Stimulated activated CD4-positive, alpha-beta T cell treated with anti-CD3 and anti-CD28 coated beads, Interleukin-15, amount 100 ng/mL, for 24 hours (primary cell): ENCODE data around the gene WDR38.
A peak's percentile ranks its signal among the peaks of the same experiment; 100 is the strongest.

Experiments used
- DNase-seq: peaks from one replicate; pipeline ENCODE4 v3.0.0-alpha.2; 2020

WDR38 gene

GRCh38 chr9:124852829-124853531 is at the start of gene WDR38:
WDR38 (plus strand) TSS chr9:124853460; CDS start chr9:124853532, 72 bp downstream.
- peak; percentile 81 for DNase-seq

DNA sequence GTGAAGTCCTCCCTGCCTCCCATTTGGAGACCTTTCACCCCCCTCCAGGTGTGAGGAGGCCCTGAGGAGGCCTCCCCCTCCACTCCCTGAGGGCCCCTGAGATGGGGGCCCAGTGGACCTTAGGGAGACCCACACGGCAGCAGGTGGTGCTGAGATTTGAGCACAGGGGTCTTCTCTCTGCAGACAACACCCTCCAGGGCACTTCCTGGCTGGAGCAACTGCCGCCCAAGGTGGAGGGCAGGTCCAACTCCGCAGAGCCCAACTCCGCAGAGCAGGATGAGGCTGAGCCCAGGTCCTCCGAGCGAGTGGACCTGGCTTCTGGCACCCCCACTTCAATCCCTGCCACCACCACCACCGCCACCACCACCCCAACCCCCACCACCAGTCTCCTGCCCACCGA is 49.3 kb upstream of the WDR38 start:
- no peak for DNase-seq

GRCh38 chr9:124805186-124805585 is 48.1 kb upstream of the WDR38 start:
- no peak for DNase-seq

DNA sequence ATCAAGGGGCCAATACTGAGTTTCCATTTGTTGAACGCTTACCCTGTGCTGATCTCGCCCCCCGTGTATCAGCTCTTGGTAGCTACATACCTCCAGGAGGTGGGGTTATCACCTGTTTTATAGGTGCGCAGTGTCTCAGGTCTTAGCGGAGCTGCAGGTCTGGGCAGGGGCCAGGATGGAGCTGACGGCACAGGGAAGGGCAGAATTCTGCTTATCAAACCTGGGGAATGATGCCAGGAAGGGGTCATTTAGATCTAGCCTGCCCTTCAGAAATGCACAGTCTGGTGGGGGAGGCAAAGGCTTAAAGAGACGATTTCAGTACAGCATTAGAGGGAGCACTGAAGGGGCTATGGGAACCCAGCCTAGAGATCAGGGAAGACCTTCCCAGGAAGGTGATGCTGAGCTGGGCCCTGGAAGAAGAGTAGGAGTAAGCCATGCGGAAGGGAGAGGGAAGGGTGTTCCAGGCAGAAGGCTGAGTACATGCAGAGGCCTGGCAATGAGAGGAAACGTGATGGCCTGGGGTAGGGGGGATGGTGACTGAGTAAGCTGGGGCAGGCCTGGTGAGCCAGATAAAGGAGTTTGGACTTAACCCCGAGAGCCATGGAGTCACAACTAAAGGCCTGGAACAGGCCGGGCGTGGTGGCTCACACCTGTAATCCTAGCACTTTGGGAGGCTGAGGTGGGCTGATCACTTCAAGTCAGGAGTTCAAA is 44.9 kb upstream of the WDR38 start:
- no peak for DNase-seq

DNA sequence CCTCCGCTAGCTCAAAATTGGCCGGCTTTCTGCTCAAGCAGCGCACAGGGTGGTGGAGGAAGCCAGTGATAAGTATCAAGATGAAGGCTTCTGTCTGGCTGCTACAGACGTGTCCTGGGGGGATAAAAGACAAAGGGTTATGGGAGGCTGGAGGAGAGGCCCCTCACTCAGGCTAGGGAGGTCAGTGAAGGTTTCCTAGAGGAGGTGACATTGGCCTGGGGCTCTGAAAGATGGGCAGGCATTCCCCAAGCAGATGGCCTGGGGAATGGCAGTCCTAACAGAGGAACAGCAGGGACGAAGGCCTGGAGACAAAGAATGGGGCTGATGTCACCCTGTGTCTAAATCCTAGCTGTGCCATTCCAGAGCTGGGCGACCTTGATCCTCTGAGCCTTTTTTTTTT is 44.0 kb upstream of the WDR38 start:
- DNase-seq, result no peak

DNA sequence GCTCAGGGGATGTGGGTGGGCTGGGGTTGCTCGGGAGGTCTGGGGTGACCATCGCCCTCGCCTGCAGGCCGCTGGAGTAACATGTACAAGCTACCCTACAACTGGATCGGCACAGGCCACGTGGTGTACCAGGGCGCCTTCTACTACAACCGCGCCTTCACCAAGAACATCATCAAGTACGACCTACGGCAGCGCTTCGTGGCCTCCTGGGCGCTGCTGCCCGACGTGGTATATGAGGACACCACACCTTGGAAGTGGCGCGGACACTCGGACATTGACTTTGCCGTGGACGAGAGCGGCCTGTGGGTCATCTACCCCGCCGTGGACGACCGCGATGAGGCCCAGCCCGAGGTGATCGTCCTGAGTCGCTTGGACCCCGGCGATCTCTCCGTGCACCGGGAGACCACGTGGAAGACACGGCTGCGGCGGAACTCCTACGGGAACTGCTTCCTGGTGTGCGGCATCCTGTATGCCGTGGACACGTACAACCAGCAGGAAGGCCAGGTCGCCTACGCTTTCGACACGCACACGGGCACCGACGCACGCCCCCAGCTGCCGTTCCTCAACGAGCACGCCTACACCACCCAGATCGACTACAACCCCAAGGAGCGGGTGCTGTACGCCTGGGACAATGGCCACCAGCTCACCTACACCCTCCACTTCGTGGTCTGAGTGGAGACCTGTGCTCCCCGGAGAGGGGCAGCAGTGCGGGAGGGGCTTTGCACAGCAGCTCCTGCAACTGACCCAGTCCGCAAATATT is 43.3 kb upstream of the WDR38 start:
- no peak for DNase-seq

DNA sequence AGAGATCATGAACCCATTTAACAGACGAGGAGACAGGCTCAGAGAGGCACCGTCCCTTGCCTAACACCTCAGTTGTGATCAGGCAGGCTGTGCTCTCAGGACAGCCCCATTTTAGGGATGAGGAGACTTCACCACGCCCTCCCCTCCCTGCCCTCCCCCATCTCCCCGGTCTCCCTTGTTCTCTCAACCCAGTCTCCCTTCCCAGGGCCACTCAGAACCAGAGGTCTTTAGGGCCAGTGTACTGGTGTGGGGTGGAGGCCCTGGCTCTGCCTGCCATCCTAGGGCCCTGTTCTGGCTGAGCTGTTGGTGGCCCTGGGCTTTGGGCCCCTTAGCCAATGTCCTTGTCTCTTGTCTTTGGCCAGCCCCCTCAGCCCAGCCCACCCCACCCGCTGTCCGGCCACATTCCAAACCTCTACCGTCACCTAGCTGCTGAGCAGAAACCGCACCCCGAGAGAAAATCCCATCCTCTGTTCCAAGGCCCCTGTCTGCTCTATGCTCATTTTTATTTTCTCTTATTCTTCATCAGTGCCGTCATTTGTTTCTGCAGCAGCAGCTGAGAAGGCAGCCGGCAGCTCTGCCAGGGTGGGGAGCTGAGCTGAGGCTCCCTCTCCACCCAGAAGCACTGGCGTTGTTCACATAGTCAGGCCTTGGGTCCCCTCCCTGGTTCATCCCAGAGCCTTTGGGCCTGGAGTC is 42.5 kb upstream of the WDR38 start:
- DNase-seq, result no peak

DNA sequence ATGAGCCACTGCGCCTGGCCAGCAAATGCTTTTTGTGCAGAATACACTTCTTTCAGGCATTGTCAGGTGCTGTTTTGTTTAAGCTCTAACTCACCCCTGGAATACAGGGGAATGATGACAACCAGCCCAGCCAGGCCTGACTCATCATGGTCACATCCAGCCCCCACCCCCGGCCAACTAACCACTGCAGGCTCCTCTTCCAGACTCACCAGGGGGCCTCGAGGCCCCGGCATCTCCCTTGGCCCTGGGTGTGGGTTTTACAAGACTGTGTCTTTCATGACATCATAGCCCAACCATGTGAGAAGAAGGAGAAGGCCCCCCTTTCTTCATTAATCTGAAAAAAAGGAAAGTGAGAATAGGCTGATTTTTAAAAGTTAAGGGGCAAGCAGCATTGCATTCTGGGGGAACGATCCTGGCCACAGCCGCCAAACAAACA is 40.8 kb upstream of the WDR38 start:
- peak; percentile 16 for DNase-seq

- no peak for DNase-seq
Observed at GRCh38 chr9:124813041-124813440, 40.2 kb upstream of the WDR38 start.

- no peak for DNase-seq
Observed at GRCh38 chr9:124813501-124814163, 39.6 kb upstream of the WDR38 start.

DNA sequence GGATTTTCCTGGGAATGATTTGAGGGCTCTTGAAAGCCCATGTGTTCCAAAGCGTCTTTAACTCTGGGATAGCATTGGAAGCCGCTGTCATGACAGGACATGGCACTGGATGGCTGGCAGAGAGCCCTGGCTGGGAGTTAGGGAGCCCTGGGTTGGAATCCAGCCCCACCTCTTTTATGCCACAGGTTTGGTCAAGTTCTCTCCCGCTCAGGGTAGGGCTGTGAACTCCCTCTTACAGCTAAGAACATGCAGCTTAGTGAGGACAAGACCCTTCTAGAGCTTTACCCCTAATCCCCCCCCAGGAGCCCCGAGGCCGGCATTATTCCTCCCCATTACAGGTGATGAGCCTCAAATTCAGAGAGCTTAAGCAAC is 39.1 kb upstream of the WDR38 start:
- DNase-seq, result no peak

DNA sequence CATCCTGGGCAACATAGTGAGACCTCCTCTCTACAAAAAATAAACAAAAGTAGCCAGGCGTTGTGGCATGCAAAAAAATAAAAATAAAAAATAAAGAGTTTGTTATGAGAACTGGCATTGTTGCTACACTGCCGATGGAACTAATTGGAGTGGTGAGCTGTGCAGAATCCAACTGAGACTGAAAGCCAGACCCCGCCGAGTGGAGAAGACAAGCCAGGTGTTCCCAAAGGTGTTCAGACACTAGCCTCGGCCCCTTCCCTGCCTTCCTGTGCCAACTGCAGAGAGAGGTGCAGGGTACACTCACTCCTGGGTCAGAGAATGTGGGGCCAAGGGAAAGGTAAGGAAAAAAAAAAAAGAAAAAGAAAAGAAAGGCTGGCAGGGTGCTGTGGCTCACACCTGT is 37.7 kb upstream of the WDR38 start:
- DNase-seq, result no peak

GRCh38 chr9:124818431-124819281 is 34.6 kb upstream of the WDR38 start:
- no peak for DNase-seq

- no peak for DNase-seq
Observed at GRCh38 chr9:124820698-124821623, 32.3 kb upstream of the WDR38 start.

DNA sequence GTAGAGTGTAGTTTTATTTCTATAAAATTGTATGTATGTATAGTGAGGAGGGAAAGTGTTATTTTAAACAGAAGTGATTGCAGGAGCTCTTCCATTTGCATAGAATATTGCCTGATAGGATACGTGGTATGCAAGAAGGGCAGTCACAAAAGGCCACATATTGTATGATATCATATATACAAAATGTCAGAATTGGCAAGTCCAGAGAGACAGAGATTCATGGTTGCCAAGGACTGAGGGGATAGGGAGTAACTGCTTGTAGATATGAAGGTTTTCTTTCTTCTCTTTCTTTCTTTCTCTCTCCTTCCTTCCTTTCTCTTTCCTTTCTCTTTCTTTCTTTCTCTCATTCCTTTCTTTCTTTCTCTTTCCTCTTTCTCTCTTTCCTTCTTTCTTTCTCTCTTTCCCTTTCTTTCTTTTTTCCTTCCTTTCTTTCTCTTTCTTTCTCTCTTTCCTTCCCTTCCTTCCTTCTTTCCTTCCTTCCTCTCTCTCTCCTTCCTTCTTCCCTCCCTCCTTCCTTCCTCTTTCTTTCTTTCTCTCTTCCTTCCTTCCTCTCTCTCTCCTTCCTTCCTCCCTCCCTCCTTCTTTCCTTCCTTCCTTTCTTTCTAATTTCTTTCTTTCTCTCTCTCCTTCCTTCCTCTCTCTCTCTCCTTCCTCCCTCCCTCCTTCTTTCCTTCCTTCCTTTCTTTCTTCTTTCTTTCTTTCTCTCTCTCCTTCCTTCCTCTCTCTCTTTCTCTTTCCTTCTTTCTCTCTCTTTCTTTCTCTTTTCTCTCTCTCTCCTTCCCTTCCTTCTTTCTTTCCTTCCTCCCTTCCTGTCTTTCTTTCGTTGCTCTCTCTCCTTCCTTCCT is 24.5 kb upstream of the WDR38 start:
- DNase-seq, result no peak

DNA sequence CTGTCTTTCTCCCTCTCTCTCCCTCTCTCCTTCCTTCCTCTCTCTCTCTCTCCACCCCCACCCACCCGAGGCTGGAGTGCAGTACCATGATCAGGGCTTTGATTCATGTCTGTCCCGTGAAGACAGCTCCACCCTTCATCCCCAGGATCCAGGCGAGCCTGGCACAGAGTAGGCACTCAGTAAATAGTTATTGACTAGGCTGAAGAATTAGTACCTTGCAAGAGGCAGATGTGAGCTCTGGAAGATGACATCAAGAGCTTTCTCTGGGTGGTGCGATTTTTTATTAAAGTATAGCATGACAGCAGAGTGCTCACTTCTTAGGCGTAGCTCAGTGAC is 24.0 kb upstream of the WDR38 start:
- DNase-seq, result no peak

GRCh38 chr9:124830593-124830992 is 22.7 kb upstream of the WDR38 start:
- no peak for DNase-seq

- DNase-seq, result no peak
Observed at GRCh38 chr9:124831642-124832364, 21.5 kb upstream of the WDR38 start.

- DNase-seq, result no peak
Observed at GRCh38 chr9:124834591-124834990, 18.7 kb upstream of the WDR38 start.
